Activated T-helper 1 cell treated with anti-CD3 and anti-CD28 coated beads, Interleukin-12 subunit alpha, Interleukin-12 subunit beta, Interleukin-2, Interleukin-4 antibody, amounts not matched to agents 30 ng/mL and 10 ng/mL and 1 ng/mL, durations not matched to agents 14 hours and 24 hours and 36 hours (primary cell): ENCODE measurements around the gene NDST4. TPM values are rescaled to one million over a fixed set of nuclear protein-coding genes. Genes with fewer than 3 reads are reported as not detected.
"Not testable (repeated sequence)": the region's sequence is repeated elsewhere in the genome, so short reads cannot be mapped to it uniquely, and the experiment has no call there.

Experiments used
- DNase-seq: peaks from one replicate; pipeline ENCODE4 v3.0.0; 2021; ENCODE audit warnings: low spot score
- H3K27ac Mint-ChIP-seq: one replicate; pipeline ENCODE4 v1.8.0; 2021; ENCODE audit warnings: mild to moderate bottlenecking, mixed read lengths
- H3K27me3 Mint-ChIP-seq: one replicate; pipeline ENCODE4 v1.8.0; 2022; ENCODE audit warnings: mild to moderate bottlenecking, moderate library complexity, mixed read lengths; ENCODE audit not compliant: insufficient read depth
- H3K36me3 Mint-ChIP-seq: one replicate; pipeline ENCODE4 v1.8.0; 2021; ENCODE audit warnings: low read depth, mixed read lengths
- H3K4me1 Mint-ChIP-seq: one replicate; pipeline ENCODE4 v1.8.0; 2021; ENCODE audit warnings: low read depth, mixed read lengths
- H3K4me3 Mint-ChIP-seq: one replicate; pipeline ENCODE4 v1.8.0; 2021; ENCODE audit warnings: mild to moderate bottlenecking, moderate library complexity, mixed read lengths
- H3K9me3 Mint-ChIP-seq: one replicate; pipeline ENCODE4 v1.8.0; 2021; ENCODE audit warnings: mixed read lengths
- intact Hi-C: fragments of 100-400 bp; cut with micrococcal nuclease; formaldehyde crosslinking; loops from one replicate; pipeline ENCODE4 v1.15.1; 2024
- total RNA-seq: library from RNA; stranded (reverse); gene quantifications from 2 replicates; pipeline ENCODE4 v1.2.3, GENCODE V29; 2022

Gene NDST4
- total RNA-seq, 1 donor from 2014 or later, result not detected

DNA sequence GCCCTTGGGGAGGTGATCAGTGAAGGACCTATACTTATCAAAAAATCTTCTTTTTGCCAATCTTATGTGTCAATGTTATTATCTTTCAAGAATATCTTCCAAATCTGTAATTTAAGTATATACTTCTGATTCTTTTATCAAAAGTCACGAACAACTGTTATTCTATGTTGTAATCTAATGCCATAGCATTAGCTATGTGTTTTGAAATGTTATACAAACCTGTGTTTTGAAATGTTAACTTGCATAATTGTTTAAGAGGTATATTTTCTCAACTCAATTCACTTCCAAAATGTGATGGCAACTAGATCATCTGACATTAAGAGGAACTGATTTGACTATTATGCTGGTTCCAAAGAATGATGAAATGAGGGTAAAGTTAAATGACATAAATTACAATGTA lies 113.5 kb downstream of the NDST4 start:
- Mint-ChIP-seq H3K4me3 (no peak overlapping the region), H3K27ac (no peak overlapping the region), H3K27me3 (no peaks in the 10 kb centered on the region), H3K4me1 (no peaks in the 10 kb centered on the region), H3K36me3 (no peaks in the 10 kb centered on the region), H3K9me3 (no peaks in the 10 kb centered on the region)
- no peak for DNase-seq
- intact Hi-C loops, result no loop called here

DNA sequence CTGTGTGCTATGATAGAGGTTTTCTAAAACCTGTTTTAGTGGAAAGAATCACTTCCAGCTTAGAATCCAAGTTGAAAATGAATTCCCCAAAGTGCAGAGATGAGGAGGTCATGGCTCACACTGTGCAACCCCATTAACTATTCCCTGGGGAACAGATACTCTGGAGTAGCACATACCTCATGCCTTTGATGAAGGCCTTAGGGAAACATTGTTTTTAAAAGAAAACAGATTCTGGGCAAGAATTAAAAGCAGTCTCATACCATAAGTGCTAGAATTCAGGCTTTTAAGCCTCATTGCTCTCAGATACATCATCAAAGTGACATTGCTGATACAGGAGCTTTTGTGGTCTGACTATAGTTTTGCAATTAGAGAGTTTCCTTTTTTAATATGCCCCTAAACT lies 115.1 kb downstream of the NDST4 start:
- Mint-ChIP-seq H3K36me3 (no peaks in the 10 kb centered on the region), H3K27ac (no peak overlapping the region), H3K4me1 (no peaks in the 10 kb centered on the region), H3K4me3 (no peak overlapping the region), H3K9me3 (no peaks in the 10 kb centered on the region), H3K27me3 (no peaks in the 10 kb centered on the region)
- intact Hi-C loops, result no loop called here
- DNase-seq, result no peak

DNA sequence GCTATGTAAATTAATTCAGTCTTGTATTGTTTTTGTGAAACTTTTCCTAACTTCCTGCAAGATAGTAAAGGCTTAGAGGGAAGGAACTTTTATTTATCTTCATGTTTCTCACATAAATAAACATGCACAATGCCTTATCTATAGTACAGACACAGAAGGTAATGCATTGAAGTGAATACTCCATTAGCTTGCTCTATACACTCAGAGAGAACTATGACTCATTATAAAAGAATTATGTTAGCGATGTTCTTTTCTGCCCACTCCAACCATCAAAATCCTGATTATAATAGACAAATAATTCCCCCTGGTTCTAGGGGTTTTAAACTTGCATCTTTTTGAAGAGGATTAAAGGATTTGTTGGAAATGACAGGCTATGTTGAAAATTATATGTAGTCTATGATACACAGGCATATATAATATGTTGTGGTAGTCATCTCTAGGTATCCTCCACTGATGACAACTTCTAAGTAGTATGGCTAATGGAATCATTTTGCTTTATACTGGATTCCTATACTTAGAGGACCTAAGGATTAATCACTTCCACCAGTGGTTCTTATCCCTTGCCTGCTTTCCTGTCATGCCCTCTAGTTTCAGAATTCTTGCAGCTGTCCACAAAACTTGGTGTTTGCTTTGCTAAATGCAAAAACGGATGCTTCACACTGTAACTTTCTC lies 115.7 kb downstream of the NDST4 start:
- Mint-ChIP-seq H3K36me3 (no peaks in the 10 kb centered on the region), H3K27me3 (no peaks in the 10 kb centered on the region), H3K27ac (no peak overlapping the region), H3K4me1 (no peaks in the 10 kb centered on the region), H3K4me3 (no peak overlapping the region), H3K9me3 (no peaks in the 10 kb centered on the region)
- DNase-seq, result no peak
- intact Hi-C loops, result no loop called here

DNA sequence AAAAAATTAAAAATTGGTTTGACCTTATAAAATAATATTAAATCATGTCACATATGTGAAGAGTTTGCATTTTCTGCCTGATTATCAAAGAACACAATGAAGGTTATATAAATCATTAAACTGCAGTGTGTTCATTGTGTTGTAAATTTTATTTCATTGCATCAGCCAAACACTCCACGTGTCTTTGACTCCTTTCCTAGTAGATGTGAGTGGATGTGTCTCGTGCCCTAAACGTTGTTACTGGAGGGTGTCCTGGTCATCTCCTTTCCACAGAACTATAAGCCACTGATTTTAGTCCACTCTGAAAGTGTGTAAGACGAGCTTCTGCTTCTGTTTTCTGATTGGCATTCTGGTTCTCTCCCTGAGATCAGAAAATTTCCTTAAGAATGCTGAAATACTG lies 127.3 kb downstream of the NDST4 start:
- no peak overlapping the region for H3K4me3 Mint-ChIP-seq
- H3K27me3 Mint-ChIP-seq, result no peaks in the 10 kb centered on the region
- H3K4me1 Mint-ChIP-seq, result no peaks in the 10 kb centered on the region
- H3K27ac Mint-ChIP-seq, result no peak overlapping the region
- H3K36me3 Mint-ChIP-seq, result no peaks in the 10 kb centered on the region
- H3K9me3 Mint-ChIP-seq, result no peaks in the 10 kb centered on the region
- intact Hi-C loops, result no loop called here
- DNase-seq, result no peak

DNA sequence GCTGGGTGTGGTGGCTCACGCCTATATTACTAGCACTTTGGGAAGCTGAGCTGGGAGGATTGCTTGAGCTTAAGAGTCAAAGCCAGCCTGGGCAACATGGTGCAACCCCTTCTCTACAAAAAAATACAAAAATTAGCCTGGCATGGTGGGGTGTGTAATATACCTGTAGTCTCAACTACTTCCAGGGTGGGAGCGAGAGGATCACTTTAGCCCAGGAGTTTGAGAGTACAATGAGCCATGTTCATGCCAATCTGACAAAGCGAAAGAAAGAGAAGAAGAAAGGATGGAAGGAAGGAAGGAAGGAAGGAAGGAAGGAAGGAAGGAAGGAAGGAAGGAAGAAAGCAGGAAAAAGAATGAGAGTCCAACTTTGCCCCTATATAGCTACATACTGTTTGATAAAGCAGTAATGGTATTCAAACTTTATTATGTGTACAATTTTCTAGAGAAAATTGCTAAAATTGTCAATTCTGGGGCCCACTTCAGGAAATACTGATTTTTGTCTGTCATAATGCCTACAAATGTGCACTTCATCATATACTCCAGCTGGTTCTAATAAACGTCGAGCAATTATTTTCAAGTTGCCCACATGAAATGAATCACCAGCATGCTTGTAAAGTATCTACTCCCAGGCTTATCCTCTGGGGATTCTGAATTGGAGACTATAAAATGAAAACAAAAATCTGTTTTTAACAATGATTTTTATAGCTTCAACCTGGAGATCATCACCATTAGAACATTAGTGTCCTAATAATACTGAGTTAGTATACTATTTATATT lies 132.3 kb downstream of the NDST4 start:
- Mint-ChIP-seq H3K4me3 (no peak overlapping the region), H3K27me3 (no peaks in the 10 kb centered on the region), H3K36me3 (no peaks in the 10 kb centered on the region), H3K4me1 (no peaks in the 10 kb centered on the region), H3K9me3 (no peaks in the 10 kb centered on the region), H3K27ac (no peak overlapping the region)
- intact Hi-C loops, result no loop called here
- DNase-seq, result no peak

DNA sequence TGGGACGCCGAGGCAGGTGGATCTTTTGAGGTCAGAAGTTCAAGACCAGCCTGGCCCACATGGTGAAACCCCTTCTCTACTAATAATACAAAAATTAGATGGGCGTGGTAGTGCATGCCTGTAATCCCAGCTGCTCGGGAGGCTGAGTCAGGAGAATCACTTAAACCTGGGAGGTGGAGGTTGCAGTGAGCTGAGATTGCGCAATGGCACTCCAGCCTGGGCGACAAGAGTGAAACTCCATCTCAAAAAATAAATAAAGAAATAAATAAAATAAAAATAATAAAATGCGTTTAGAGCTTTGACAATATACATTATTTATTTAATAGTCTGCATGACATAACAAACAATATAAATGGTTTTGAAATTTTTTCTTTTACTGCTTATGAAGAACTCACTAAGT lies 133.0 kb downstream of the NDST4 start:
- H3K27ac Mint-ChIP-seq, H3K4me3 Mint-ChIP-seq, H3K9me3 Mint-ChIP-seq, H3K36me3 Mint-ChIP-seq, DNase-seq, intact Hi-C loops, H3K27me3 Mint-ChIP-seq, H3K4me1 Mint-ChIP-seq: not testable (repeated sequence)

DNA sequence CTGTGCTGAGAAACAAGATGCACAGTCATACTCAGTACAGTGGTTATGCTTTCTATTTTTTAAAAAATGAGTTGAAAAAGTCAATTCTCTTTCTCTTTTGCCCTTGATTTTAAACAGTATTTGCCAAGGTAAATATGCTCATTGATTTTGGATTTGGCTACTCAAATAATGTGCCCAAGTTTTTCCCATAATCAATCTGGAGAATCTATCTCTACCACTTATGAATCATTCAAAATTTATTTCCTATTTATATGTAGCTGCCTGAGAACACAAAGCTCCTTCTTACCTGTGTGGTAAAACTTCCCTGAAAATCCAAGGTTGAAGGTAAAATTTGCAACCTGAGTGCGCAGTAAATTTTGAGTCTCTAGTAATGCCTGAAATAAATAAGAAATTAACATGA lies 136.5 kb downstream of the NDST4 start:
- Mint-ChIP-seq H3K4me1 (no peaks in the 10 kb centered on the region), H3K4me3 (no peak overlapping the region), H3K9me3 (no peaks in the 10 kb centered on the region), H3K27me3 (no peaks in the 10 kb centered on the region), H3K27ac (no peak overlapping the region), H3K36me3 (no peaks in the 10 kb centered on the region)
- intact Hi-C loops, result no loop called here
- no peak for DNase-seq

DNA sequence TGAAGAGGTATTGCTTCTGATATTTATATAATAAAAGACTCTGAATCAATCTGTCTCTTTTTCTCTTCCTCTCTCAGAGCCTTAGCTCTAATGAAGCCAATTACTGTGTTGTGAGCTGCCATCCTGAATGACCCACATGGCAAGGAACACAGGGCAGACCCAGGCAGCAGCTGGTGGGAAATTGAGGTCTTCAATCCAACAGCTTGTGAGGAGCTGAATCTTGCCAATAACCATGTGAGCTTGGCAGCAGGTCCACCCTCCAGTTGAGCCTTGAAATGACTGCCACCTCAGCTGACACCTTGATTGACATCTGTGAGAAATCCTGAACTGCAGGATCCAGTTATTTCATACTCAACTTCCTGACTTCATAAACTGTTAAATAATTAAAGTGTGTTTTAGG lies 149.4 kb downstream of the NDST4 start:
- Mint-ChIP-seq H3K9me3 (peaks cover 6% of the 10 kb centered on the region), H3K27me3 (no peaks in the 10 kb centered on the region), H3K4me1 (no peaks in the 10 kb centered on the region), H3K27ac (no peak overlapping the region), H3K36me3 (no peaks in the 10 kb centered on the region), H3K4me3 (no peak overlapping the region)
- DNase-seq, result no peak
- intact Hi-C loops, result no loop called here

DNA sequence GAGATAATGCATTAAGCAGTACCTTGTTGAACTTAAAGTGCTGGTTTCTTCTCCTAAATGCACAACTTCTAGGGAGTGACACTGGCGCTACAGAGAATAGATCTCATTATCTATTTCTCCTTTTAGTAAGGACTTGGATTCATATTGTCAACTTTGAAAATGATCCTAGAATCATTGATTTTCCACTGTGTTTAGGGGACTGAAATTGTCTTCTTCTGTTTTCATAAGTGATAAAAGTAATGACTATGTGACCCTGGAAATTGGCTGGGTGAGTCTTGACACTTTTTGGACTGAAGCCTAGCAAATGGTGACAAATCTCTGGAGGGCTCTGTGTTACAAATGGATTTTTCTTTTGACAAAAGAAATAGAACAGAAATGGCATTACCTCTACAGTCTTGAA lies 167.8 kb downstream of the NDST4 start:
- Mint-ChIP-seq H3K36me3 (no peaks in the 10 kb centered on the region), H3K27ac (no peak overlapping the region), H3K9me3 (no peaks in the 10 kb centered on the region), H3K4me1 (no peaks in the 10 kb centered on the region), H3K4me3 (no peak overlapping the region), H3K27me3 (no peaks in the 10 kb centered on the region)
- DNase-seq, result no peak
- intact Hi-C loops, result no loop called here

DNA sequence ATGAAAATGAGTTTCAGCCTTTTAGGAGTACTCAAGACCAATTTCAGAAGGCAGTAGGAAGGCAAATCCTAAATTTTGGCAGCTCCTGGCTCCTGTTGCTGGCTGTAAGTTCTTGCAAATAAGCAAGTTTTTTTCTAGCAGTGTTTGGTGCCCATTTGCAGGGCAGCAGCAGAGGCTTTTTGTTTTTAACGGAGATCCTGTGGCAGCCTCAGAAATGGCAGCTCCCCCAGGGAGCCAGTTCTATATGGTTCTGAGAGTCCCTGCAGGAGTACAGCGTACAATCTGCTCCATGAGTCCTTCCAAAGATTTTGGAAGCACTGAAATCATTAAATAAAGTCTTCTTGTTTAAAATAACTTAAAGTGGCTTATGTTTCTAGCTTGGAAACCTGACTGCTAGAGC lies 171.9 kb downstream of the NDST4 start:
- no peaks in the 10 kb centered on the region for H3K36me3 Mint-ChIP-seq
- no peaks in the 10 kb centered on the region for H3K9me3 Mint-ChIP-seq
- intact Hi-C loops, result no loop called here
- no peak for DNase-seq
- H3K4me3 Mint-ChIP-seq, result no peak overlapping the region
- no peaks in the 10 kb centered on the region for H3K27me3 Mint-ChIP-seq
- no peak overlapping the region for H3K27ac Mint-ChIP-seq
- no peaks in the 10 kb centered on the region for H3K4me1 Mint-ChIP-seq

DNA sequence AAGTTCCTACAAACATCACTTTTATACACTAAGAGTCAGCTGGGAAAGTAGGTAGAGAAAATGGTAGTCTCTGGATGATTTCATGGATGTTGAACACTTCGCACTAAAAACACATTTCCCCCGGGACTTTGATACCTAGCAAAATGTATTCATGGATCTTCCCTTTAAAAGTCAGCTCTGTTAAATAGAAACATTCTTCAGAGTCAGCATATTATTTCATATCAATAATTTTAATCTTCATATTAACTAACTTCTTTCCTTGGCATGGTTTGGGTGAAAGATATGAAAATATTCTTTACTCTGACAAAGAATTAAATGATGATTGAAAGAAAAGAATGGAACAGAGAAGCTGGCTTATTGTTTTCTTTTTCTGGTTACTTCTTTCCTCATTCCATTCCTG lies 185.5 kb downstream of the NDST4 start:
- H3K36me3 Mint-ChIP-seq, result no peaks in the 10 kb centered on the region
- no peaks in the 10 kb centered on the region for H3K4me1 Mint-ChIP-seq
- no peak overlapping the region for H3K4me3 Mint-ChIP-seq
- H3K9me3 Mint-ChIP-seq, result no peaks in the 10 kb centered on the region
- DNase-seq, result no peak
- H3K27ac Mint-ChIP-seq, result no peak overlapping the region
- intact Hi-C loops, result no loop called here
- H3K27me3 Mint-ChIP-seq, result no peaks in the 10 kb centered on the region

DNA sequence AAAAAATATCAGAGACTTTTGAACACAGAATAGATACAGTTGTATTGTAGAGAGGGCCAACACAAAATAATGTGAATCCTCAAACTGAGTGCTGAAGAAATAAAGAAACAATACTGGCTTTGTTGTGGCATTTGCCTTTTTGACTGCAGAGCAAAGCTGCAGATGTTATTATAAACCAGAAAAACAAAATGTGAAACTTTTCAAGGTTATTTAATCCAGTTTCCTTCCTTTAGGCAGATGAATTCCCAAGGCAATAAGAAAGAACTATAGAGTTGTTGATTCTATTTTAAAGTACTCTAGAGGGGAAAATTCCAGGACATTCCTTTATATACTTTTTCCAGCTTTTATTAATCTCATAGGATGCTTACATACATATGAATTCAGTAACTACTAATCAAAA lies 186.8 kb downstream of the NDST4 start:
- intact Hi-C loops, result no loop called here
- H3K4me1 Mint-ChIP-seq, result no peaks in the 10 kb centered on the region
- no peak for DNase-seq
- H3K36me3 Mint-ChIP-seq, result no peaks in the 10 kb centered on the region
- H3K4me3 Mint-ChIP-seq, result no peak overlapping the region
- no peak overlapping the region for H3K27ac Mint-ChIP-seq
- H3K27me3 Mint-ChIP-seq, result no peaks in the 10 kb centered on the region
- H3K9me3 Mint-ChIP-seq, result no peaks in the 10 kb centered on the region

DNA sequence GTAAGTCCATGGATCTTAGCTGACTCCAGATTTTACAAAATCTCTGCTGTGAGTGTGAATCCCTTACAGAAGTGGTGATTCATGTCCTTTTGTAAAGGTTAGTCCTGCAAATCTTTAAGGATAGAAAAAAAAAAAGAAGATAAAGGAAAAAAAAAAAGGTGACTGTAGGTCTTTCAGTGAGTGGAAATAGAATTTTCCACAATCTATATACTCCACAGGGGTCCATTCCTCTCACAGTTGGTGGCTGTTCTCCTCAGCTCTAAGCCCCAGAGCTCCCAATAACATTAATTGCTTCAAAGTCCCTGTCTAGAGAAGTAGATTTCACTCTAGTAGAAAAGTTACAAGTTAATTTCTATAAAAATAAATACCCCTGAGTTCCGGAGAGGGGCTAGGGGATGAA lies 189.1 kb downstream of the NDST4 start:
- no peaks in the 10 kb centered on the region for H3K27me3 Mint-ChIP-seq
- no peak for DNase-seq
- H3K9me3 Mint-ChIP-seq, result no peaks in the 10 kb centered on the region
- no peak overlapping the region for H3K27ac Mint-ChIP-seq
- H3K4me1 Mint-ChIP-seq, result no peaks in the 10 kb centered on the region
- no peak overlapping the region for H3K4me3 Mint-ChIP-seq
- intact Hi-C loops, result no loop called here
- no peaks in the 10 kb centered on the region for H3K36me3 Mint-ChIP-seq

DNA sequence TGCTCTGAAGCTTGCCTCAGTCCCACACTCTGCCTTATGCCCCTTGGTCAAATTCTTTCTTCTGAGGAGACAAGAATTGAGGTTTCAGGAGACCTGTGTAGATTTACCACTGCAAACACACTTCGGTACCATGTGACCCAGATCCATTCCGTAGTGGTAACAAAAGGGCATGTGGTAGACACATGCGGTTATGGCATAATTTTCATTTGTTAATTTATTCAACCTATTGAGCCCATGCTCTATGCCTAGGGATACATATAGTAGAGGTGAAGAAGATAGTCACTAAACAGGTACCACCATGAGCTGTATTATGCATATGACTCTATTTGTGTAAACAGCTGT lies 190.9 kb downstream of the NDST4 start:
- Mint-ChIP-seq H3K27me3 (no peaks in the 10 kb centered on the region), H3K27ac (no peak overlapping the region), H3K36me3 (no peaks in the 10 kb centered on the region), H3K4me1 (no peaks in the 10 kb centered on the region), H3K4me3 (no peak overlapping the region), H3K9me3 (no peaks in the 10 kb centered on the region)
- intact Hi-C loops, result no loop called here
- DNase-seq, result no peak
